K562 (cell line): ENCODE data around the gene CCDC90B. TPM values are rescaled to one million over a fixed set of nuclear protein-coding genes. Genes with fewer than 3 reads are reported as not detected.

Experiments used
- ATAC-seq: fragments of 200-7000 bp; cut with Tn5 transposase; 3 replicates; pipeline ENCODE4 v1.9.1; 2020; ENCODE audit warnings: moderate library complexity
- BruUV-seq: library from RNA; stranded (reverse); fragments of 400-500 nt; replicated peaks from 2 replicates; lab custom pipeline; 2021; lab: Mats Ljungman, UMichigan
- CTCF ChIA-PET: fragments of 300-600 bp; formaldehyde crosslinking; extraction: SDS; loops from one replicate; lab custom pipeline; 2021; ENCODE audit warnings: low intra/inter-chr PET ratio; lab: Yijun Ruan, JAX
- POLR2A ChIA-PET: fragments of 300-600, 350-650 bp; sonication (Branson Sonifier 250); formaldehyde crosslinking; extraction: SDS; loops from one replicate; lab custom pipeline; 2021; ENCODE audit warnings: antibody characterized with exemption, inconsistent platforms; lab: Yijun Ruan, JAX
- DNase-seq, 4 experiments: peaks; one replicate each; pipeline versions ENCODE4 v3.0.0 to v3.0.0-alpha.2; 2011 to 2018; ENCODE audit warnings: low spot score in 3 of 4, mixed read lengths in 3 of 4; ENCODE audit errors: extremely low read depth in 1 of 4
- FAIRE-seq: peaks from 2 replicates; lab custom pipeline; 2011; peaks lifted over from hg19 to GRCh38; lab: Jason Lieb, UNC
- H2AFZ ChIP-seq: 2 replicates; pipeline ENCODE4 v1.6.0; 2011; ENCODE audit warnings: low read depth, low read length, control low read depth, inconsistent platforms
- H3K27ac ChIP-seq: fragments of 200-600 bp; 3 replicates; pipeline ENCODE4 v1.8.0; 2011; ENCODE audit warnings: low read depth, mild to moderate bottlenecking, control low read depth, inconsistent platforms, low read length, moderate library complexity, mixed read lengths; ENCODE audit errors: extremely low read depth
- H3K27me3 ChIP-seq, 2 experiments: fragments of 300-600 bp in 1 of 2; 2 replicates in 1 of 2; 3 replicates in 1 of 2; pipeline versions ENCODE4 v1.6.0 to v1.8.0; 2011; ENCODE audit warnings: inconsistent platforms in 2 of 2, low read length in 2 of 2, mild to moderate bottlenecking in 1 of 2, mixed read lengths in 1 of 2, moderate library complexity in 1 of 2; ENCODE audit not compliant: control insufficient read depth in 2 of 2, insufficient read depth in 2 of 2
- H3K36me3 ChIP-seq: fragments of 300-600 bp; 3 replicates; pipeline ENCODE4 v1.8.0; 2011; ENCODE audit warnings: mild to moderate bottlenecking, low read length, inconsistent platforms; ENCODE audit not compliant: control insufficient read depth, insufficient read depth
- H3K4me1 ChIP-seq, 2 experiments: fragments of 200-600 bp in 1 of 2; replicated peaks in 1 of 2; 2 replicates in 1 of 2; 3 replicates in 1 of 2; pipeline versions ENCODE4 v1.5.1 to v1.8.0; 2011; ENCODE audit warnings: inconsistent platforms in 2 of 2, low read length in 2 of 2, mild to moderate bottlenecking in 1 of 2, mixed read lengths in 1 of 2, moderate library complexity in 1 of 2; ENCODE audit not compliant: control insufficient read depth in 2 of 2, insufficient read depth in 2 of 2
- H3K4me2 ChIP-seq: 2 replicates; pipeline ENCODE4 v1.6.1; 2011; ENCODE audit warnings: low read length, control low read depth, inconsistent platforms, mixed read lengths; ENCODE audit not compliant: insufficient read depth
- H3K4me3 ChIP-seq: fragments of 200-600 bp; sonication (generic), shearing (Covaris generic); 2 replicates; pipeline ENCODE4 v1.5.1; 2016; ENCODE audit warnings: control low read depth, inconsistent platforms
- H3K79me2 ChIP-seq: fragments of 200-600 bp; 3 replicates; pipeline ENCODE4 v1.8.0; 2011; ENCODE audit warnings: low read length, inconsistent platforms; ENCODE audit not compliant: control insufficient read depth, insufficient read depth
- H3K9ac ChIP-seq, 2 experiments: 2 replicates each; pipeline versions ENCODE4 v1.6.0 to v1.6.1; 2011; ENCODE audit warnings: low read depth in 2 of 2, low read length in 2 of 2, control low read depth in 1 of 2, inconsistent platforms in 1 of 2, mild to moderate bottlenecking in 1 of 2, mixed read lengths in 1 of 2; ENCODE audit not compliant: insufficient read depth in 1 of 2
- H3K9me1 ChIP-seq: one replicate; pipeline ENCODE4 v1.6.0; 2011; ENCODE audit warnings: inconsistent platforms, mild to moderate bottlenecking, low read length, moderate library complexity; ENCODE audit not compliant: control insufficient read depth, insufficient read depth
- H3K9me3 ChIP-seq: replicated peaks from 2 replicates; pipeline ENCODE4 v1.5.1; 2011; ENCODE audit warnings: low read depth, low read length, inconsistent platforms; ENCODE audit not compliant: control insufficient read depth, insufficient read depth
- H4K20me1 ChIP-seq: replicated peaks from 2 replicates; pipeline ENCODE4 v1.6.1; 2011; ENCODE audit warnings: low read length, inconsistent platforms, mixed read lengths; ENCODE audit not compliant: control insufficient read depth, insufficient read depth
- CXXC5 ChIP-seq: fragments of 250-450 bp; sonication (Bioruptor Pico); IDR thresholded peaks from 2 replicates; pipeline ENCODE4 v1.8.0; 2022; ENCODE audit warnings: inconsistent platforms, mild to moderate bottlenecking, moderate library complexity
- DIDO1 ChIP-seq: fragments of 450-650 bp; IDR thresholded peaks from 2 replicates; pipeline ENCODE4 v1.6.1; 2016; ENCODE audit warnings: low read depth, missing biosample characterization, missing genetic modification characterization
- FOXK2 ChIP-seq, 2 experiments: fragments of 450-650 bp; IDR thresholded peaks in 1 of 2; conservative IDR thresholded peaks in 1 of 2; 2 replicates each; pipeline ENCODE4 v1.6.1; 2016; ENCODE audit warnings: low read depth in 2 of 2, mild to moderate bottlenecking in 1 of 2
- FUS ChIP-seq: fragments of 200-400 bp; formaldehyde crosslinking; optimal IDR thresholded peaks from 2 replicates; pipeline ENCODE3; 2017; ENCODE audit warnings: low read depth, low read length
- GABPA ChIP-seq: fragments of 200-800 bp; sonication (Bioruptor generic); conservative IDR thresholded peaks from 2 replicates; pipeline ENCODE4 v1.6.1; 2016; ENCODE audit warnings: low read depth, missing genetic modification characterization, missing compliant biosample characterization
- PHF8 ChIP-seq: fragments of 200-600 bp; sonication (generic); IDR thresholded peaks from 2 replicates; pipeline ENCODE4 v1.6.1; 2012; ENCODE audit warnings: mixed run types, mild to moderate bottlenecking, inconsistent platforms, low read length, moderate library complexity, borderline replicate concordance
- RBM17 ChIP-seq: fragments of 200-400 bp; formaldehyde crosslinking; IDR thresholded peaks from 2 replicates; pipeline ENCODE4 v1.6.1; 2017; ENCODE audit warnings: low read depth, mild to moderate bottlenecking, low read length, borderline replicate concordance
- ZKSCAN1 ChIP-seq: fragments of 150-350 bp; IDR thresholded peaks from 2 replicates; pipeline ENCODE4 v1.6.1; 2016; ENCODE audit warnings: low read depth, low read length
- ZNF778 ChIP-seq: fragments of 450-650 bp; formaldehyde crosslinking; IDR thresholded peaks from 2 replicates; pipeline ENCODE4 v1.4.0; 2020; ENCODE audit warnings: mild to moderate bottlenecking, moderate library complexity
- WGBS: fragments of 100-300 bp; shearing (Covaris generic); methylation state at CpG from one replicate; pipeline ENCODE4 v1.1.6; 2016; ENCODE audit warnings: low coverage, mixed read lengths; ENCODE audit not compliant: insufficient coverage; ENCODE audit errors: missing lambda C conversion rate; 5-methylcytosine and 5-hydroxymethylcytosine counted together
- in situ Hi-C: fragments of 300-500 bp; cut with MboI; formaldehyde crosslinking; loops from 4 replicates; pipeline ENCODE4 v1.15.0; 2018; ENCODE audit warnings: inconsistent platforms, mixed read lengths
- intact Hi-C: fragments of 100-400 bp; cut with micrococcal nuclease; formaldehyde crosslinking; loops from 2 replicates; pipeline ENCODE4 v1.14.2; 2022
- polyA plus RNA-seq, 8 experiments: library from polyadenylated mRNA; depleted of rRNA in 4 of 8; stranded (reverse) in 5 of 8; unstranded in 3 of 8; fragments of >200 nt; fragmentation: Nextera tagmentation in 2 of 8; fragmentation: Illumina TruSeq in 1 of 8; extraction: Ambion mirVana in 2 of 8; extraction: Trizol in 1 of 8; gene quantifications; 2 replicates each; pipeline versions ENCODE4 v1.2.1 to v1.2.3, GENCODE V29; 2011 to 2014; ENCODE audit warnings: inconsistent platforms in 1 of 8, missing spikeins in 1 of 8
- total RNA-seq, 7 experiments: library from RNA; depleted of rRNA in 6 of 7; stranded (reverse); fragments of >200 nt in 6 of 7; fragmentation: Illumina TruSeq in 2 of 7; extraction: Trizol in 2 of 7; gene quantifications; 2 replicates each; pipeline versions ENCODE4 v1.2.1 to v1.2.3, GENCODE V29; 2011 to 2021; ENCODE audit warnings: low replicate concordance in 1 of 7
- TF ChIP-seq, protein P1 (sequence below), 2 experiments: fragments of 450-650 bp; IDR thresholded peaks; 2 replicates each; pipeline ENCODE4 v1.6.1; 2018; ENCODE audit warnings: mild to moderate bottlenecking in 2 of 2, low read depth in 1 of 2; ENCODE audit not compliant: partially characterized antibody in 2 of 2
- TF ChIP-seq, protein P2 (sequence below), 2 experiments: fragments of 250-450 bp in 1 of 2; fragments of 450-650 bp in 1 of 2; sonication (Bioruptor Pico) in 1 of 2; IDR thresholded peaks; 2 replicates each; pipeline versions ENCODE4 v1.6.1 to v1.8.0; 2016 to 2021; ENCODE audit warnings: mild to moderate bottlenecking in 2 of 2, moderate library complexity in 2 of 2, missing compliant biosample characterization in 1 of 2, missing genetic modification characterization in 1 of 2

Gene CCDC90B
- total and polyA plus RNA-seq, 9 of the 15 experiments (the other 6 are each of a cell fraction or from before 2014, with no cell fraction given), result 26.6 to 63.6 (median 51.8) TPM

DNA sequence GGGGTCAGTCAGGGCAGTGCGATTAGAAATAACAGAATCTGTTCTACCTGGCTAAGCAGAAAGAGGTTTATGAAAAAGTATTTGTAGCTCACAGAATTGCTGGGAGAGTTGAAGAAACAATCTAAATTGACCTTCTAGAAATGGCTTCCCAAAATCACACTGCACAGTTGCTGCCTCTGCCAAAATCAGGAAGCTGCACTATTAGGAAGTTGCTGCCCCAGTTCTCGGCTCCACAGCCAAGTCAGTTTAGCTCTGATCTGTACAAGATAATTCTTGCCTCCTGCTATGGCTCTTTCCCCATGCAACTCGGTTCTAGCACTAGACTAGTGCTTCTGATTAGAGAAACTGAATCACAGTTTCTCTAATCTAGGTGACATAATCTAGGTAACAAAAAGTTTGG lies 16.0 kb upstream of the CCDC90B start:
- FAIRE-seq (no peak), DNase-seq (no peak), ATAC-seq (no peak)
- H3K27ac ChIP-seq, result no peak overlapping the region
- BruUV-seq, result no TSS peak
- intact Hi-C loops (no loop called here), in situ Hi-C loops (no loop called here)
- no peaks in the 10 kb centered on the region for H3K9me1 ChIP-seq
- no peaks in the 10 kb centered on the region for H3K4me1 ChIP-seq
- no peaks in the 10 kb centered on the region for H3K79me2 ChIP-seq
- no peaks in the 10 kb centered on the region for H3K9me3 ChIP-seq
- 7% methylated on average over 3 of the region's 3 CpGs for WGBS
- ChIA-PET POLR2A (interaction anchor here (1.2 to 1.5 kb wide), 2 partner anchors 16 to 20 kb away, joined by 3 read pairs; partner anchors contain the start of gene CCDC90B), CTCF (no interaction called here)
- no peak overlapping the region for H3K4me3 ChIP-seq
- H3K9ac ChIP-seq, result no peak overlapping the region
- H3K27me3 ChIP-seq, result peaks cover 0 to 14% of the 10 kb centered on the region in 2 experiments; a peak in 2 of 5 replicates
- H3K36me3 ChIP-seq, result no peaks in the 10 kb centered on the region
- H2AFZ ChIP-seq, result no peak overlapping the region
- H4K20me1 ChIP-seq, result peaks cover 5% of the 10 kb centered on the region; the same call in 1 of the 2 replicates
- TF ChIP-seq, protein P1, sequence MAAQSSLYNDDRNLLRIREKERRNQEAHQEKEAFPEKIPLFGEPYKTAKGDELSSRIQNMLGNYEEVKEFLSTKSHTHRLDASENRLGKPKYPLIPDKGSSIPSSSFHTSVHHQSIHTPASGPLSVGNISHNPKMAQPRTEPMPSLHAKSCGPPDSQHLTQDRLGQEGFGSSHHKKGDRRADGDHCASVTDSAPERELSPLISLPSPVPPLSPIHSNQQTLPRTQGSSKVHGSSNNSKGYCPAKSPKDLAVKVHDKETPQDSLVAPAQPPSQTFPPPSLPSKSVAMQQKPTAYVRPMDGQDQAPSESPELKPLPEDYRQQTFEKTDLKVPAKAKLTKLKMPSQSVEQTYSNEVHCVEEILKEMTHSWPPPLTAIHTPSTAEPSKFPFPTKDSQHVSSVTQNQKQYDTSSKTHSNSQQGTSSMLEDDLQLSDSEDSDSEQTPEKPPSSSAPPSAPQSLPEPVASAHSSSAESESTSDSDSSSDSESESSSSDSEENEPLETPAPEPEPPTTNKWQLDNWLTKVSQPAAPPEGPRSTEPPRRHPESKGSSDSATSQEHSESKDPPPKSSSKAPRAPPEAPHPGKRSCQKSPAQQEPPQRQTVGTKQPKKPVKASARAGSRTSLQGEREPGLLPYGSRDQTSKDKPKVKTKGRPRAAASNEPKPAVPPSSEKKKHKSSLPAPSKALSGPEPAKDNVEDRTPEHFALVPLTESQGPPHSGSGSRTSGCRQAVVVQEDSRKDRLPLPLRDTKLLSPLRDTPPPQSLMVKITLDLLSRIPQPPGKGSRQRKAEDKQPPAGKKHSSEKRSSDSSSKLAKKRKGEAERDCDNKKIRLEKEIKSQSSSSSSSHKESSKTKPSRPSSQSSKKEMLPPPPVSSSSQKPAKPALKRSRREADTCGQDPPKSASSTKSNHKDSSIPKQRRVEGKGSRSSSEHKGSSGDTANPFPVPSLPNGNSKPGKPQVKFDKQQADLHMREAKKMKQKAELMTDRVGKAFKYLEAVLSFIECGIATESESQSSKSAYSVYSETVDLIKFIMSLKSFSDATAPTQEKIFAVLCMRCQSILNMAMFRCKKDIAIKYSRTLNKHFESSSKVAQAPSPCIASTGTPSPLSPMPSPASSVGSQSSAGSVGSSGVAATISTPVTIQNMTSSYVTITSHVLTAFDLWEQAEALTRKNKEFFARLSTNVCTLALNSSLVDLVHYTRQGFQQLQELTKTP (IDR thresholded peaks at IDR 0.05; ENCODE audit: low read depth in 1 of 2, partially characterized antibody in 2 of 2), result no peak
- TF ChIP-seq PHF8 (no peak), FOXK2 (conservative IDR thresholded peaks at IDR 0.05 in 1 of 2, IDR thresholded peaks at IDR 0.05 in 1 of 2; ENCODE audit: low read depth in 2 of 2) (no peak), GABPA (tag) (no peak), RBM17 (no peak), ZKSCAN1 (no peak), DIDO1 (tag) (no peak), ZNF778 (CRISPR knock-in tag) (no peak), CXXC5 (CRISPR knock-in tag) (no peak), FUS (no peak)
- TF ChIP-seq, protein P2, sequence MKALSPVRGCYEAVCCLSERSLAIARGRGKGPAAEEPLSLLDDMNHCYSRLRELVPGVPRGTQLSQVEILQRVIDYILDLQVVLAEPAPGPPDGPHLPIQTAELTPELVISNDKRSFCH (CRISPR knock-in tag; IDR thresholded peaks at IDR 0.05), result no peak
- TF ChIP-seq, protein P2 (tag; IDR thresholded peaks at IDR 0.05), result no peak
- no peak overlapping the region for H3K4me2 ChIP-seq
